NCI-H146 treated with DMSO at 0.1 percent for 48 hours (cell line): ENCODE data around the gene DMPK.

Experiments used
- DNase-seq: peaks from one replicate; lab custom pipeline; 2025; ENCODE audit not compliant: unreplicated experiment; lab: John Stamatoyannopoulos, UW

DMPK gene

DNA sequence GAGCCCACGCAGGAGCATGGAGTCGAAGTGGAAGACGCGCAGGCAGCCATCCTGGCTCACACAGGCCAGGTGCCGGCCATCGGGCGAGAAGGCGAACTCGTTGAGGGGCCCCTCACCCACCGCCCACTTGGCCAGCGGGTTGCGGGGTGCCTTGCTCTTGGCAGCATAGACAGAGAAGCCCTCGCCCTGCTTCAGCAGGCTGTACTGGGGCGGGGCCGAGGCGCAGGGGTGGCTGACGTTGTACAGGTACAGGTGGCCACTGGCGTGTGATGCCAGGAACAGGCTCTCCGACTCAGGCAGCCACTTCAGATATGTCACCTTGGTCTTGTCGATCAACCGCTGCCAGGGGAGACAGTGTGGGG, 4.2 kb upstream of the DMPK start:
- no peak for DNase-seq

DNA sequence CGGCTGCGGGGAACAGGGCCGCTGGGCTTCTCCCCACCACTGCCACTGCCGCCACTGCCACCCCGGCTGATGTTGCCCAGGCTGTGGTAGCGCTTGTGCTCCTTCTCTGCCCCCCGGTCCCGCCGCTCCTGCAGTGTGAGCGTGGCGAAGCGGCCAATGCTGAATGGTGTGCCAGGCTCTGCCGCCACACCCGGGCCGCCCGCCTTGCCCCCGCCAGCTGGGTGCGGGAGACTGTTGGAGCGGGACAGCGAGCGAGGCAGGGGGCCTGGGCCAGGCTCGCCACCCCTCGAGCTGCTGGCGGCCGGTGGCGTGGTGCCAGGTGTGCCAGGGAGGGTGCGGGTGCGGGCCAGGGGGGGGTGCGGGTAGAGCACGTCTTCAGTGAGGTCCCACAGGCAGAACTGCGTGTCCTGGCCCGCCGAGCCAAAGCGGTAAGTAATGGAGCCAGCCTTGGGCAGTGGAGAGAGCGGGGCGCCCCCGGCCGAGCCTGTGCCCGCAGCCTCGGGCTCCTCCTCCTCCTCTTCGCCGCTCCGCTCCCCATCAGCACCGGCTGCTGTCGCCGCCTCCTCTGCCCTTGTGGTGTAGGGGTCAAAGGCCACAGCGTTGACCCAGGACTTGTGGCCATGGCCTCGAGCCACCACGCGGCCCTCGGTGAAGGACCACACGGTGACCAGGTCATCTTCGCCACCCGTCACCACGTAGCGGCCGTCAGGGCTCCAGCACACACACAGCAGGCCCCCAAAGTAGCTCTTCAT, 3.7 kb upstream of the DMPK start:
- DNase-seq: no peak

DNA sequence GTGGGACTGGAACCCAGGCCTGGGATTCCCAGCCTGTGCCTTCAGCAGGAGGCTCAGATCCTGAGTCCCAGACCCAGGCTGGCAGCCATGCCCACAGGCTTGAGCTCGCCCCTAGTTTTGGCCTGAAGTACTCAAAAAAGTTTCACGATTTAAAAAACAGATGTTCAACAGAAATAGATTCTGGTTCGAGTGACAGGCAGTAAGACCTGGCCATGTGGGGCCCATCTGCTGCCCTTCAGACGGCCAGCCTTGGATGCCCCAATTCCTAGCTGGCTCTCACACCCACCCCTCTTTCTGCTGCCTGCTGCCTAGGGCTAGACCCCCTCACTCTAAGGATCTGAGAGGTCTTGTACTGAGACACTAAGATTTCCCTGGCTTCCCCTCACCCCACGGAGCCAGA, 2.8 kb upstream of the DMPK start:
- DNase-seq: no peak

DNA sequence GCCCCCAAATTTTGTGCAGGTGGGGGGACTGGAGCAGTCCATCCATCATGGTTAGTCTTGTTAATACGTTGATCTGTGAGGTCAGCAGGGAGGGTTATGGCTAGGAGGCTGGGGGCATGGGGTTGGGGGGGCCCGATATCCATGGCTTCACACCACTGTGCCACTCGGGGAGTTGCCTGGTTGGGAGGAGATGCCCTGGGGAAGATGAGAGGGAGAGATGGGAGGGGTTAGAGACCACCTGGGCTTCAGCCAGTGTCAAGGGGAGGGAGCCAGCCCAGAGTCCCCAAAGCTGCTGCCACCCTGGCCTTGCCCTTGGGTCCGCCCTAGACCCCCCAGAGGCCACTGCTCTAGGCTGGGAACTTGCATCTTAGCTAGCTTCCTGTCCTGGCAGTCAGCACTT, 1.8 kb upstream of the DMPK start:
- no peak for DNase-seq

GRCh38 chr19:45782820-45783785, 813 bp upstream of the DMPK start:
- no peak for DNase-seq

DNA sequence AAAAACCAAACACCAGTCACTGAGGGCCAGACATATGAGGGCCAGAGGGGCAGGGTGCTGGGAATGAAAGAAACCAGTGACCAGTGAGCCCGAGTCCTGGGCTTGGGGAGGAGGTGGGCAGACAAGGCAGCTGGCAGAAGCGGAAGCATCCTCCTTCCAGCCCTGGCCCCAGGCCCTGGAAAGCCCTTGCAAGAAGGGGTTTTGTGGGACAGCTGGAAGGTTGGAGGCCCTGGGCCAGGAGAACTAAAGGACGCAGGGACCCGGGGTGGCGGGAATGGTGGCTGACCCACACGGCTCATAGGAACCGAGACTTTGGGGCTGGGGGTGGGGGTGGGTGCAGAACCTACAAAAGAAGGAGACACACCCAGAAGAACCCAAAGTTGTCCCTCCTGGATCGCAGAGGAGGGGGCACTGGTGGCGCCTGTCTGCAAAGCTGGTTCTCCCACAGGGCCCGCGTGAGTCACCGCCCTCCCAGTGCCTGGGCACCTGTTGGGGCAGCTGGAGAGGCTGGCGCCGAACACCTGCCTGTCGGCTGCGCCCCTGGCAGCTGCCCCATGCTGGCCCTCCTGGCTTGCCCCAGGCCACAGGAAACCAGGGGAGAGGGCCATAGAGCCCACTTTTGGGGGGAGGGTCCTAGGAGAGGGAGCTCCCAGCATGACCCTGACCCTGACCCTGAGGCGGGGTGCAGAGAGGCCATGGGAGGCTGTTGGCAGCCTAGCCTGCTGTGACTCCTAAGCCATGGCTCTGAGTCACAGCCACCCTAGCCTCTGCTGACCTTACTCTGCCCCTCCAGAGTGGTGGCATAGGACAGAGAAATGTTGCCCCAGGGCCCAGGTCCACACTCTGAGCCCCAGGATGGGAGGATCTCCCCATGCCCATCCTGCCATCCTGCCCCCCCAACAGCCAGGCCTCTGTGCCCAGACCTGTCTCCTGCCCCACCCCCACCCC, 802 bp downstream of the DMPK start:
- peak; percentile 43 for DNase-seq

- DNase-seq: no peak
These were observed 1.7 kb downstream of the DMPK start for GRCh38 chr19:45780448-45781213.

- no peak for DNase-seq
These were observed 2.2 kb downstream of the DMPK start for GRCh38 chr19:45780146-45780447.

DNA sequence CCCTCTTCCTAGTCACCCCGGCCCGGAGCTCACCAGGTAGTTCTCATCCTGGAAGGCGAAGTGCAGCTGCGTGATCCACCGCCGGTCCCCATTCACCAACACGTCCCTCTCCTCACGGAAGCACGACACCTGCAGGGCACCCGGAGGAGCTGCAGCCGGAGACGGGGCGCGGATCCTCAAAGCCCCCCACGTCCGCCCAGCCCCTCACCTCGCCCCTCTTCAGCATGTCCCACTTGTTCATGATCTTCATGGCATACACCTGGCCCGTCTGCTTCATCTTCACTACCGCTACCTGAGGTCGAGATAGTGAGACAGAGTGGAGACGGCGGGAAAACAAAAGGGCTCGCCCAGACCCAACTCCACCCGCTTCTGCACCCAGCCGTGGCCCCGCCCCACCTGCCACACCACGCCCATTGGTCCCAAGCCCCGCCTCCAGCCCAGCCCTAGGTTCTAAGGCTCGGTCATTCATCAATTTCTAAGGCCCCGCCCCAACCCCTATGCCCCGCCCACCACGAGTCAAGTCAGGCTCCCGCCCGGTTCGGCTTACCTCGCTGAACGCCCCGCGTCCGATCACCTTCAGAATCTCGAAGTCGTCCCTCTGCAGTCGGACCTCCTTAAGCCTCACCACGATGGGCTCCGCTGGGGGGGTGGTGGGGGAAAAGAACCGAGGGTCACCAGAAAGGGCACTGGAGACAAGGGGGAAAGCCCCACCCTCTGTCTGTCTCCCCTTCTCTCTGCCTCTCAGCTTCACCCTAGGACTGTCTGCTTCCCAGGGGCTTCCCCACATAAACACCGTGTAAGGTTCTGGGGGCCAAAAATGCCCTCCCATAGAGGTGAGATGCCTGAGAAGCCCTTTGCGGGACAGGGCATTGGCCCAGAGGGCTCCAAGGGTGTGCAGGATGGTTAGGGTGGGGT, 2.8 kb downstream of the DMPK start:
- peak; percentile 76 for DNase-seq

- DNase-seq: no peak
These were observed 4.2 kb downstream of the DMPK start for GRCh38 chr19:45778010-45778661.

- DNase-seq: no peak
These were observed 4.8 kb downstream of the DMPK start for GRCh38 chr19:45777395-45777961.

DNA sequence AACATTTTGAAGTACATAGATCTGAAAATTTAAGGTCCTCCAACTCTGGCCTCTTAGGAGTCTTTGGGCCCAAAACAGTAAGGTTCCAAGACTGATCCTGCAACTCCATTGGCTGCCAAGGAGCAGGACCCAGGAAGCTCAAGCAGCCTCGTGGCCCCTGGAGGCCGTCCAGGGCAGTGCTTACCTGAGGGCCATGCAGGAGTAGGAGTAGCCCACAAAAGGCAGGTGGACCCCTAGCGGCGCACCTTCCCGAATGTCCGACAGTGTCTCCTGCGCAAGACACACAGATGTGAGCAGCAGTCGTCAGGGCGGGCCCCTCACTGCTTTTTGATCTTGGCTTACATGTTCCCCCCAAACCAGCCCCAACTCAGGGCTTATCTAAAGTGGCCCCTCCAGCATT, 7.5 kb downstream of the DMPK start:
- DNase-seq: no peak

DNA sequence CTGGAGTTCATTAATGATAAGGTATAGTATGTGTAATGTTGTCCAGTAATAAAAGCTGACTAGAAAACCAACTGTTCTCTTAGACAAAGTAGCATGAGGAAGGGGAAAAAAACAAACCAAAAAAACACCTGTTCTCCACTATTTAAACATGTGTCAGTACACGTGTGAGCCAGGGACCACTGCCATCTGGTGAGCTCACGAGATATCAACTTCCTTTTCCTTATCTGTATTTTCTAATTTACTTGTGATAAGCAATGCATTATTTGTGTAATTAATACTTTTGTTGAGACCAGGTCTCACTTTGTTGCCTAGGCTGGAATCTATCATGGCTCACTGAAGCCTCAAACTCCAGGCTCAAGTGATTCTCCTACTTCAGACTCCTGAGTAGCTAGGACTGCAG, 8.9 kb downstream of the DMPK start:
- no peak for DNase-seq

- DNase-seq: no peak
These were observed 9.4 kb downstream of the DMPK start for GRCh38 chr19:45772912-45773311.

DNA sequence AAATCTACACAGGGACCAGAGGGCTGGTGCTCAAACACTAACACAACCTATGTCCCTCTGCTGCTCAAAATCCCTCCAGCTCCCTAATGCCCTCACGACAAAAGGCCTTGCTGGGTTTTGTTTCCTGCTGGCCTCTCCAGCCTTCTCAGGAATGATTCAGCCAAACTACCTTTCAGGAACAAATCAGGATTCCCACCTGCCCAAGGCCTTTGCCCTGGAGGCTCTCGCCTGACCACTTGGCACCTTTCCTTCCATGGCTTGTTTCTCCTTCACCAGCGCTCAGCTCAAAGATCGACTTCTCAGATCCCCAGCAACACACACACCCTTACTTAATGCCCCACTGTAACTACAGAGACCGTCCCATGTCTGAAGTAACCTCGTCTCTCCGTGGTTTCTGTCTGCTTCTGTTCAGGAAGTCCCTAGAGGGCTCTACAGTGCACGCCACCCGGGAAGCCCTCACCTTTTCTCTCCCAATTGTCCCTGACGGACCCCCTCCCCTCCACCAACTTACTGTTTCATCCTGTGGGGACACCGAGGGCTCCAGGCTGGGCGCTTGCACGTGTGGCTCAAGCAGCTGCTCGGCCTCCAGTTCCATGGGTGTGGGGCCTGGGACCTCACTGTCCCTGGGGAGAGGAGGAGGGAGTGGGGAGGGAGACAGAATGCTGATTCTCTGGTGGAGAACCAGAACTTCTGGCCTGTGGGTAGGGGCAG, 10.0 kb downstream of the DMPK start:
- DNase-seq: no peak

DNA sequence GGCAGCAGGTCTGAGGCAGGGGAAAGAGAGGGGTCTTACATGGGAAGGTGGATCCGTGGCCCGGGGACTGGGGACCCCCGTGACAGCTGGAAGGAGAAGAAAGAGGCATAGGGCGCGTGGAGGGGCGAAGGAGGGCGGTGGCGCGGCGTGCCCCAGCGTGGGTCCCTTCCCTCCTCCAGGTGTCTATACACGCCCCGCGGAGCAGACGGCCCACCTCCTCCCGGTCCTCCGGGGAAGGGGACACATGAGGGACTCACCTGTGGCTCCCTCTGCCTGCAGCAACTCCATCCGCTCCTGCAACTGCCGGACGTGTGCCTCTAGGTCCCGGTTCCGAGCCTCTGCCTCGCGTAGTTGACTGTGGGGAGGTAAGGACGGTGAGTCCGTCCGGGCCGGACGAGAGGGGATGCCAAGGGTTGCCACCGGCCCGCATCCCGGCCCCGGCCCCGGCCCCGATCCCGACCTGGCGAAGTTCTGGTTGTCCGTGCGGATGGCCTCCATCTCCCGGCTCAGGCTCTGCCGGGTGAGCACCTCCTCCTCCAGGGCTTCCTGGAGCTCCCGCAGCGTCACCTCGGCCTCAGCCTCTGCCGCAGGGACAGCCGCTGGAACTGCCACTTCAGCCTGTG, 10.9 kb downstream of the DMPK start:
- no peak for DNase-seq

- DNase-seq: peak; percentile 96
These were observed 11.8 kb downstream of the DMPK start for GRCh38 chr19:45770192-45771101.
